ENCODE data around the gene DYNC2LI1. TPM values are rescaled to one million over a fixed set of nuclear protein-coding genes. Genes with fewer than 3 reads are reported as not detected.

DYNC2LI1 gene
- total RNA-seq, 4 donors from 2014 or later, result 13.6 to 20.4 (median 17.7) TPM

DNA sequence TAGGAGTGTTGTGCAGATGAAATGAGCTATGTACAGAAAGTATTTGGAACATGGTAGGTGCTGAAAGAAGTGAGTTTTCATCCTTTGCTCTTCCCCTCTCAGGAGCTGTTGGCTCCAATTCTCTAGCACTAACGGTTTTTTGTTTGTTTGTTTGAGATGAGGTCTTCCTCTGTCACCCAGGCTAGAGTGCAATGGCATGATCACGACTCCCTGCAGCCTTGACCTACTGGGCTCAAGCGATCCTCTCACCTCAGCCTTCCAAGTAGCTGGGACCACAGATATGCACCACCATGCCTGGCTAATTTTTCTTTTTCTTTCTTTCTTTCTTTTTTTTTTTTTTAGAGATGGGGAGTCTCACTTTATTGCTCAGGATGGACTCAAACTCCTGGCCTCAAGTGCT is 52.0 kb downstream of the DYNC2LI1 start:
- WGBS, 2 donors, result 77 to 80% methylated on average over 3 of the region's 3 CpGs
- no peak for DNase-seq (ENCODE audit: low spot score in 2 of 2)
- TF ChIP-seq POLR2A (IDR thresholded peaks at IDR 0.05), result no peak
- TF ChIP-seq, protein P1, sequence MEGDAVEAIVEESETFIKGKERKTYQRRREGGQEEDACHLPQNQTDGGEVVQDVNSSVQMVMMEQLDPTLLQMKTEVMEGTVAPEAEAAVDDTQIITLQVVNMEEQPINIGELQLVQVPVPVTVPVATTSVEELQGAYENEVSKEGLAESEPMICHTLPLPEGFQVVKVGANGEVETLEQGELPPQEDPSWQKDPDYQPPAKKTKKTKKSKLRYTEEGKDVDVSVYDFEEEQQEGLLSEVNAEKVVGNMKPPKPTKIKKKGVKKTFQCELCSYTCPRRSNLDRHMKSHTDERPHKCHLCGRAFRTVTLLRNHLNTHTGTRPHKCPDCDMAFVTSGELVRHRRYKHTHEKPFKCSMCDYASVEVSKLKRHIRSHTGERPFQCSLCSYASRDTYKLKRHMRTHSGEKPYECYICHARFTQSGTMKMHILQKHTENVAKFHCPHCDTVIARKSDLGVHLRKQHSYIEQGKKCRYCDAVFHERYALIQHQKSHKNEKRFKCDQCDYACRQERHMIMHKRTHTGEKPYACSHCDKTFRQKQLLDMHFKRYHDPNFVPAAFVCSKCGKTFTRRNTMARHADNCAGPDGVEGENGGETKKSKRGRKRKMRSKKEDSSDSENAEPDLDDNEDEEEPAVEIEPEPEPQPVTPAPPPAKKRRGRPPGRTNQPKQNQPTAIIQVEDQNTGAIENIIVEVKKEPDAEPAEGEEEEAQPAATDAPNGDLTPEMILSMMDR (IDR thresholded peaks at IDR 0.05), result no peak
- intact Hi-C loops (cut with DNase I; ENCODE audit: low total_unique reads), result no loop called here
- no peak overlapping the region for H3K4me3 ChIP-seq (ENCODE audit: low read depth, poor library complexity, severe bottlenecking)

DNA sequence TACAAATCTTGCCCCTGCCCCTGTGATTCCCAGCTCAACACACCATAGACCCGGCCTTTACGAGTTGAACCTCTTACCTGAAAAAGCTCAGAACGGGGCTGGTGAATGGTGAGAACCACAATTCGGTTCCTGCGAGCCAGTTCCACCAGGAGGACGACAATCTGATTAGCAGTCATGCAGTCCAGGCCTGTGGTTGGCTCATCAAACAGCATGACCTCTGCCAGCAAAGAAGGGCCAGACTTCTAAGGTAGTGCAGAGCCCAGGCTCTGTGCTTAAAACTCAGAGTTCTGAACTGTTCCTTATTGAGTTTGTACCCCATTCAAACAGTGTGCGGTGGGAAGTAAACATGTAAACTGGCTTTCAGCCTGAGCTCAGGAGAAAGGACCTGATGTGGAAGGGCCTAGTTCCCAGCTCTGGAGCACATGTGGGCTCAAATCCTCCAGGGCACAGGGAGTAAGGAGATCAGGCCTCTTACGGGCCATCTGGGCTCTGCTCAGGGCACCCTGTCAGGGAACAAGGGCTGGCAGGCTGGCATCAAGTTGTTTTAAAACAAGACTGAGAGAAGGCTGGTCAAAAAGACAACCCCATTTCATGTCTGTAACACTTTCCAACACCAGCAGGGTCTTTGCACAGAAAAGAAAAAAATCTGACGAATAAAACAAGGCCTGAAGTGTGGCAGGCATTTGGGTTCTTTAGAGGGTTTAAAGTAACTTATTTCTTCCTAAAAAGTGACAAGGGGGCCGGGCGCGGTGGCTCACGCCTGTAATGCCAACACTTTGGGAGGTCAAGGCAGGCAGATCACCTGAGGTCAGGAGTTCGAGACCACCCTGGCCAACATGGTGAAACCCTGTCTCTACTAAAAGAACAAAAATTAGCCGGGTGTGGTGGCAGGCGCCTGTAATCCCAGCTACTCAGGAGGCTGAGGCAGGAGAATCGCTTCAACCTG is 52.7 kb downstream of the DYNC2LI1 start:
- WGBS, 2 donors, result 94 to 95% methylated on average over 17 of the region's 17 CpGs
- DNase-seq (ENCODE audit: low spot score in 2 of 2), result no peak
- TF ChIP-seq, protein P1 (IDR thresholded peaks at IDR 0.05), result no peak
- no peak for TF ChIP-seq POLR2A (IDR thresholded peaks at IDR 0.05)
- intact Hi-C loops (cut with DNase I; ENCODE audit: low total_unique reads), result no loop called here
- no peak overlapping the region for H3K4me3 ChIP-seq (ENCODE audit: low read depth, poor library complexity, severe bottlenecking)

DNA sequence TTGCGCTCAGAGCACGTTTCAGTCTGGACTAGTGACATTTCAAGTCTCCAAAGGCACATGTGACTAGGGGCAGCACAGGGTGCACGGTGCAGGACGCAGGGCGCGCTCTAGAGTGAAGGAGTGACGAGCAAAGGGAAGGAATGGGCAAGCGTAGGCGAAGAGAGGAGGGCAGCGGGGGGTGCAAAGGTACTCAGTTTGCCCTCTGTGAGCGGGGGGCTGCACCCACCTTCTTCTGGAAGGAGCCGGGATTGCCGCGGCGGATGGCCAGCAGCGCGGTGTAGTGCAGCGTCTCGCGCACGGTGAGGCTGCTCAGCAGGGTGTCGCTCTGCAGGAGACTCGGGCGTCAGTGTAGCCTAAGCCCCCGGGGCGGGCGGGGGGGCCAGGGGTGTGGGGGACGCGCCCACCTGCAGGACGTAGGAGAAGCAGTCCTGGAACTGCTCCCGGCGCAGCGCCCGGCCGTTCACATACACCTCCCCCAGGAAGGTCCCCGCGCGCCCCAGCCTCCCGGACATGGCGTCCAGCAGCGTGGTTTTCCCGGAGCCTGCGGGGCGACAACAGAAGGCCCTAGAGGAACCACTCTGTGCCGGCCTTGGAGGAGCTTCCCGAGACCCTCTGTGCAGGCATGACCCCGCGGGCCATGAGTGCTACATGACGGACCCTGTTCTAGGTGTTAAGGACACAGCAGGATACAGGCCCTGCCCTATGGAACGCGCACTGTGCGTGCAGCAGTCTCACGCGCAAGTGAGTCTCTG is 57.9 kb downstream of the DYNC2LI1 start:
- 15 to 17% methylated on average over 27 of the region's 54 CpGs for WGBS, 2 donors
- no peak for DNase-seq (ENCODE audit: low spot score in 2 of 2)
- H3K4me3 ChIP-seq (ENCODE audit: low read depth, poor library complexity, severe bottlenecking), result no peak overlapping the region
- TF ChIP-seq POLR2A (IDR thresholded peaks at IDR 0.05), result no peak
- TF ChIP-seq, protein P1 (IDR thresholded peaks at IDR 0.05), result no peak
- intact Hi-C loops (cut with DNase I; ENCODE audit: low total_unique reads), result no loop called here

DNA sequence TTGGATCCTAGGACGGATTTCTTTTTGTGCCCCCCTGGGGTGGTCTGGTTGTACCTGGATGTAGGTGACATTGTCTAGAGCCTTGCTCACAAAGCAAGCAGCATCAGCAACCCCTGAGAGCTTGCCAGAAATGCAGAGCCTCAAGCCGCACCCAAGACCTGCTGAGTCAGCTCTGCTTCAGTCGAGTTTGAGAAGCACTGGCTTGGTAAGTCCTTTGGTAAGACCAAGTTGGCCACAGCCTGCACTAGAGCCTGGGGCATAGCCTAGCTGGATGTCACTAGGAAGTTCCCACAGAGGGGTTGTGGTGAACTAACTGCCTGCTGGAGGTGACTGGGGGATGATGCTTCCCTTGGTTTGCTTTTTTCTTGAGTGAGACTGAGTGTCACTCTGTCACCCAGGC is 58.6 kb downstream of the DYNC2LI1 start:
- DNase-seq (ENCODE audit: low spot score in 2 of 2), result no peak
- intact Hi-C loops (cut with DNase I; ENCODE audit: low total_unique reads), result no loop called here
- H3K4me3 ChIP-seq (ENCODE audit: low read depth, poor library complexity, severe bottlenecking), result no peak overlapping the region
- 34 to 38% methylated on average over 3 of the region's 3 CpGs for WGBS, 2 donors
- TF ChIP-seq, protein P1 (IDR thresholded peaks at IDR 0.05), result no peak
- no peak for TF ChIP-seq POLR2A (IDR thresholded peaks at IDR 0.05)

DNA sequence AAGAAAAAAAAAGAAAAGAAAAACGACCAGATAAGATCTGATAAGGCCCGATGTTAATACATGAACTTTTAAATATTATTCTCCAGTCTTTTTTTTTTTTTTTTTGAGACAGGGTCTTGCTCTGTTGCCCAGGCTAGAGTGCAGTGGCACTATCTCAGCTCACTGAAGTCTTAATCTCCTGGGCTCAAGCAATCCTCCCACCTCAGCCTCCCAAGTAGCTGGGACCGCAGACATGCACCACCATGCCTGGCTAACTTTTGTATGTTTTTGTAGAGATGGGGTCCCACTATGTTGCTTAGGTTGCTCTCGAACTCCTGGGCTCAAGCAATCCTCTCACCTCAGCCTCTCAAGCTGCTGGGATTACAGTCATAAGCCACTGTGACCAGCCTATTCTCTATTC is 63.2 kb downstream of the DYNC2LI1 start:
- TF ChIP-seq POLR2A (IDR thresholded peaks at IDR 0.05), result no peak
- TF ChIP-seq, protein P1 (IDR thresholded peaks at IDR 0.05), result no peak
- intact Hi-C loops (cut with DNase I; ENCODE audit: low total_unique reads), result no loop called here
- WGBS, 2 donors, result 76 to 86% methylated on average over 4 of the region's 4 CpGs
- DNase-seq (ENCODE audit: low spot score in 2 of 2), result no peak
- H3K4me3 ChIP-seq (ENCODE audit: low read depth, poor library complexity, severe bottlenecking), result no peak overlapping the region
